ENCODE results near the gene TSSK6.

DNA sequence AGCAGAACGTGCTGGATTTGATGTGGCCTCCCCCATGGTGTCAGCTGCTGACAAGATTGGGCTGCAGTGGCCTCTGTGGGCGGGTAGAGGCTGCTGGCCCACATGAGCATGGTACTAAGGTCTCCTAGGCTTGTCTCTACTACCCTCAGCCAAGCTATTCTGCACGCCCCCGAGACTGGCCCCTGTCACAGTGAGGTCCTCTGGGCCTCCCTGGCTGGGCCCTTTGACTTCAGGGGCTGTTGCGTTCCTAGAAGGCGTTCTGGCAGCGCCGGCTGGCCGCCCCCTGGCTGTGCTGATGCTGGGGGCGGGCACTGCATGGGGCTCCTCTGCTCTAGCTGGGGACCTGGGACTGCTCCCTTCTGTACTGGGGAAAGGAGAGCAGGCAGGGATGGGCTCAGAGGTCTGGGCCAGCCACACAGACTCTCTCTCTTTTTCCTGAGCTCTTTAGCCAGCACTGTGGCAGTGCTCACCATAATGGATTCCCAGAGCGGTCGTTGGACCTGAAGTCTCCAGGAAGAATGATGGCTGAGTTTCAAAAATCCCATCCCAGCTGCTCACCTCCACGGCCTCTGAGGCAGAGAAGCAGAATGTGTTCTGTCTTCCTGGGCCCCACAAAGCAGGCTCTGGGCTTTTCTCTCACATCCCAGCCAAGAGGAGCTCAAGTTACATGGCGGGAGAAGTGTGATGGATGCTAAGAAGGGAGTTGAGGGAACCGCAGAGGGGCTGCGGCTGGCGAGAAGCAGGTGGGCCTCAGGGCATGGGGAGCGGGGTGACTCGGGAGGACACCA is 32.3 kb downstream of the TSSK6 start:
- TF ChIP-seq, protein P1, sequence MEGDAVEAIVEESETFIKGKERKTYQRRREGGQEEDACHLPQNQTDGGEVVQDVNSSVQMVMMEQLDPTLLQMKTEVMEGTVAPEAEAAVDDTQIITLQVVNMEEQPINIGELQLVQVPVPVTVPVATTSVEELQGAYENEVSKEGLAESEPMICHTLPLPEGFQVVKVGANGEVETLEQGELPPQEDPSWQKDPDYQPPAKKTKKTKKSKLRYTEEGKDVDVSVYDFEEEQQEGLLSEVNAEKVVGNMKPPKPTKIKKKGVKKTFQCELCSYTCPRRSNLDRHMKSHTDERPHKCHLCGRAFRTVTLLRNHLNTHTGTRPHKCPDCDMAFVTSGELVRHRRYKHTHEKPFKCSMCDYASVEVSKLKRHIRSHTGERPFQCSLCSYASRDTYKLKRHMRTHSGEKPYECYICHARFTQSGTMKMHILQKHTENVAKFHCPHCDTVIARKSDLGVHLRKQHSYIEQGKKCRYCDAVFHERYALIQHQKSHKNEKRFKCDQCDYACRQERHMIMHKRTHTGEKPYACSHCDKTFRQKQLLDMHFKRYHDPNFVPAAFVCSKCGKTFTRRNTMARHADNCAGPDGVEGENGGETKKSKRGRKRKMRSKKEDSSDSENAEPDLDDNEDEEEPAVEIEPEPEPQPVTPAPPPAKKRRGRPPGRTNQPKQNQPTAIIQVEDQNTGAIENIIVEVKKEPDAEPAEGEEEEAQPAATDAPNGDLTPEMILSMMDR (IDR thresholded peaks at IDR 0.05) = no peak
- TF ChIP-seq POLR2A (IDR thresholded peaks at IDR 0.05) = no peak
